ENCODE measurements around the gene ERCC6L.

The ERCC6L gene

GRCh38 chrX:72165551-72165950 is 73.3 kb downstream of the ERCC6L start:
- DNase-seq = no peak

GRCh38 chrX:72159769-72160168 is 79.1 kb downstream of the ERCC6L start:
- no peak for DNase-seq

DNA sequence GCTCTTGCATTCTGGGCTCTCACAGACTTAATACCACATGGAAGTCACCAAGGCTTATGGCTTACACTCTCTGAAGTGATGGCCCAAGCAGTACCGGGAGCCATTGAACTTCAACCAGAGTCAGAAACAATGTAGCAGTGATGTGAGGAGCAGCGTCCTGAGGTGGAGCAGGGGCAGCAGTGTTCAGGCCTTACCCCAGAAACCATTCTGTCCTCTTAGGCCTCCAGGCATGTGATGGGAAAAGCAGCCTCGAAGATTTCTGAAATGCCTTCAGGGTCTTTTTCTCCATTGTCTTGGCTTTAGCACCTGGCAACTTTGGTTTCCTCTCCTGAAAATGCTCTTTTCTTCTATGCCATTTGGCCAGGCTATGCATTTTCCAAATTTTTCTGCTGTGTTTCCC is 80.1 kb downstream of the ERCC6L start:
- DNase-seq = no peak
